ENCODE measurements around the gene LLGL2.

GRCh38 chr17:75610103-75610984 lies 84.8 kb downstream of the LLGL2 start:
- TF ChIP-seq, protein P1, sequence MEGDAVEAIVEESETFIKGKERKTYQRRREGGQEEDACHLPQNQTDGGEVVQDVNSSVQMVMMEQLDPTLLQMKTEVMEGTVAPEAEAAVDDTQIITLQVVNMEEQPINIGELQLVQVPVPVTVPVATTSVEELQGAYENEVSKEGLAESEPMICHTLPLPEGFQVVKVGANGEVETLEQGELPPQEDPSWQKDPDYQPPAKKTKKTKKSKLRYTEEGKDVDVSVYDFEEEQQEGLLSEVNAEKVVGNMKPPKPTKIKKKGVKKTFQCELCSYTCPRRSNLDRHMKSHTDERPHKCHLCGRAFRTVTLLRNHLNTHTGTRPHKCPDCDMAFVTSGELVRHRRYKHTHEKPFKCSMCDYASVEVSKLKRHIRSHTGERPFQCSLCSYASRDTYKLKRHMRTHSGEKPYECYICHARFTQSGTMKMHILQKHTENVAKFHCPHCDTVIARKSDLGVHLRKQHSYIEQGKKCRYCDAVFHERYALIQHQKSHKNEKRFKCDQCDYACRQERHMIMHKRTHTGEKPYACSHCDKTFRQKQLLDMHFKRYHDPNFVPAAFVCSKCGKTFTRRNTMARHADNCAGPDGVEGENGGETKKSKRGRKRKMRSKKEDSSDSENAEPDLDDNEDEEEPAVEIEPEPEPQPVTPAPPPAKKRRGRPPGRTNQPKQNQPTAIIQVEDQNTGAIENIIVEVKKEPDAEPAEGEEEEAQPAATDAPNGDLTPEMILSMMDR (IDR thresholded peaks at IDR 0.05) = no peak
- no peak for TF ChIP-seq POLR2A (IDR thresholded peaks at IDR 0.05)
- TF ChIP-seq EP300 (IDR thresholded peaks at IDR 0.05) = no peak

Data from upper lobe of left lung (tissue), 4 donors.